Activated naive CD4-positive, alpha-beta T cell treated with anti-CD3 and anti-CD28 coated beads, Interleukin-2, amount 50 U/mL, for 72 hours (primary cell): ENCODE data around the gene NPS. TPM values are rescaled to one million over a fixed set of nuclear protein-coding genes. Genes with fewer than 3 reads are reported as not detected.

Experiments
- ATAC-seq, 2 donors: fragments of 150-1000 bp; cut with Tn5 transposase; 2 replicates each; pipeline ENCODE4 v1.10.0; 2021; ENCODE audit warnings: mild to moderate bottlenecking in 2 of 2, moderate library complexity in 2 of 2
- DNase-seq, 2 donors: peaks; one replicate each; pipeline ENCODE4 v3.0.0; 2021 to 2022; ENCODE audit warnings: low spot score in 2 of 2
- H3K27ac Mint-ChIP-seq, 2 donors: one replicate each; pipeline ENCODE4 v1.8.0; 2022; ENCODE audit warnings: mild to moderate bottlenecking in 2 of 2, mixed read lengths in 2 of 2
- H3K36me3 Mint-ChIP-seq, 2 donors: one replicate each; pipeline ENCODE4 v1.8.0; 2022; ENCODE audit warnings: mixed read lengths in 2 of 2
- H3K9me3 Mint-ChIP-seq, 2 donors: one replicate each; pipeline ENCODE4 v1.8.0; 2022; ENCODE audit warnings: mixed read lengths in 2 of 2
- total RNA-seq, 2 donors: library from RNA; stranded (reverse); gene quantifications; one replicate each; pipeline ENCODE4 v1.2.3, GENCODE V29; 2022

The NPS gene
- total RNA-seq, 2 donors from 2014 or later = not detected

DNA sequence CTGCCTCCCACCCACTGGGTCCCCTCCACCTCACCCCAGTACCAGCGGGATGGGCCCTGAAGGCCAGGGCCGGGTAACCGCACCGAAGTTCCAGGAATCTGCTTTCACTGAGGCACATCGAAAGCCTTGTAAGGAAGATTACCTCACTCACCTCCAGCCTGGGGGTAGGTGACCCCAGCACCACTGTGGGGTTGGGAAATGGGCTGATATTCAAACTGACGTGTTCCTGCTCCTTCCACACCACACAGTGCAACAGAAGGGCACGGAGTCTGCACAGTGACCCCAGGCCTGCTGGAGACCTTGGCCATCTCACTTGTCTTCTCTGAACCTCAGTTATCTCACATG lies 29.8 kb downstream of the NPS start:
- H3K36me3 Mint-ChIP-seq = no peaks in the 10 kb centered on the region
- ATAC-seq (no peak), DNase-seq (no peak)
- no peaks in the 10 kb centered on the region for H3K9me3 Mint-ChIP-seq
- H3K27ac Mint-ChIP-seq = no peak overlapping the region

DNA sequence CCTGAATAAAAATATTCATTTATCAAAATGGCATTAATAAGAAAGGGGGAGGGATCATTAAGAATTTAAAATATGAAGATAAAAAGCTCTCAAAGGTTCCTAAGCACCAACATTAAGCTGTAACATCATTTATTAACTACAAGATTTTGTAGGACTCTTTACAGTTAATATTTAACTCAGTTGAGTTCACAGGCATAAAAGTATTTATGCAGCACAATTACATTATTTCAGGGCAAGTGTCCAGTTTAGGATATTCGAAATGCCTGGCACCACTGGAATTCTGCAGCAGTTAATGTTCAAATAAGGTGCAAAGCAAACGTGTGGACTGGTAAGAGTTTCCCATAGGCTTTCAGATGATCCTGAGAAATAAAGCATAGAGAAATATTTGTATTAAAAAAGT lies 30.5 kb downstream of the NPS start:
- no peaks in the 10 kb centered on the region for H3K9me3 Mint-ChIP-seq
- no peaks in the 10 kb centered on the region for H3K36me3 Mint-ChIP-seq
- H3K27ac Mint-ChIP-seq = no peak overlapping the region
- ATAC-seq = no peak
- no peak for DNase-seq

DNA sequence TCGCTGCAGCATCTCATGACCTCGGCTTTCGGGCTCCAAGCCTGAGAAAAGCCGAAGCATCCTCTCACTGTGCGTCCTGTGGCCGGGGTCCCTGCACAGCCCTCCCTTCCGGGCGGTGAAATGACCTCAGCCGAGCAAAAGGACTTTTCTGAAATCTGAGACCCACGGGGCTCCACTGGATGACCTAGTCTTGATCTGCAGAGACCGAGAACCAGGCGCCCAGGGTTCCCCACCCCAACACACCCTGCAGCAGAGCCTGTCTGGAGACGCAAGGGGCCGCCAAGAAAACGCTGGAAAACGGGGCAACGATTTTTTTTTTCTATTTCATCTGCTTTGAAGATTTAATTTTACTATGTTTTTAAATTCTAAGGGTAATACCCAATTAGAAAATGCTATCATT lies 31.7 kb downstream of the NPS start:
- Mint-ChIP-seq H3K27ac (no peak overlapping the region), H3K36me3 (no peaks in the 10 kb centered on the region), H3K9me3 (no peaks in the 10 kb centered on the region)
- ATAC-seq (no peak), DNase-seq (no peak)

DNA sequence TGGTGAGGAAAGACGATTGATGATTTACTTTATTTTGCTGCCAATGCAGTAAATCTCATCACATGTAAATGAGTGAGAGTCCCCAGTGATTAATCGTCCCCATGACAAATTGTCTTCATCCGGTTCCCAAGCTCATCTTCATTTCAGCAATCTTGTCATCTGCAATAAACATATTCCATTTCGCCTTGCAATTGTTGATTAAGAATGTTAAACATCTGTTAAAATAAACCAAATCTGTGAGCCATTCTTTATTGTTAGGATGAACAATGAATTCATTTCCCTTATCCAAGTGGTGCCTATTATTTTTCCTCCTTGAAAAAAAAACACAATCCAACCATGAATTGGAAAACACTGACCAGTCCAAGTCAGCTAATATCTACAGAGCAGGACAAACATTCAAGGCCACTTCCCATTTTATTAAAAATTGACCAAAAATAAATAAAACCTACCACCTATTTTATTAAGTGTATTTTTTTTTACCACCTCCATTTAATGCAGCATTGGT lies 36.5 kb downstream of the NPS start:
- H3K36me3 Mint-ChIP-seq = peaks cover 0 to 5% of the 10 kb centered on the region in 2 donors
- DNase-seq = no peak
- ATAC-seq = no peak
- no peak overlapping the region for H3K27ac Mint-ChIP-seq
- H3K9me3 Mint-ChIP-seq = peaks cover 5% of the 10 kb centered on the region in 2 donors

DNA sequence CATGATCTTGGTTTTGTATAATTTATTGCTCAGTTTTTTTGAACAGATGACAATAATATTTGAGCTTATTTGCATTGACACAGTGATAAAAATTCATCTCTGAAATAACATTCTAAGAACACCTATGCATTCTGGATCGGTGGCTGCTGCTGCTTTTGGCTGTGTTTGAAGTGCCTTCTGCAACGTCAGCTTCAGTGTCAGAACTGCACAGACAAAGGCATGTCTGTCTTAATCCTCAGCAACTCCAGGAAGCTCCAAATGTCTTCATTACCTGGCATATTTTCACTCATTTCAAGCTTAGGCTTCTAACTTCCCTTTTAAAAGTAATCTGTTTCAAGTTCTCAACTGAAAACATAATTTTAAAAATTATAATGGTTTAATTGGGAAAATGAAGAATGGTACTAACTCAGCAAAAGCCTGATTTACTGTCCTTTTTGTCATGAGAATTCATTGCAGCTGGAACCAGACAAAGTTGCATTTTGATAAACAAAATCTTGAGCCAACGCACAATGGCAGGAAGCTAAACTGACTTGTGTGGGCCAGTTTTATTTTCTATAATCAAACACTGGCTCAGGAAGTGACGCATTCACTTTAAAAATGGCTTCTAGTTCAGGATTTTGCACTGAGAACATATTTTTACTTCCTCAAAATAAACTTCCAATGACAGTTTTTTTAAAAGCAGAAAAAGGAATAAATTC lies 38.7 kb downstream of the NPS start:
- H3K27ac Mint-ChIP-seq = no peak overlapping the region
- peaks cover 5 to 6% of the 10 kb centered on the region in 2 donors for H3K9me3 Mint-ChIP-seq
- ATAC-seq = no peak
- peaks cover 0 to 5% of the 10 kb centered on the region in 2 donors for H3K36me3 Mint-ChIP-seq
- DNase-seq = no peak

DNA sequence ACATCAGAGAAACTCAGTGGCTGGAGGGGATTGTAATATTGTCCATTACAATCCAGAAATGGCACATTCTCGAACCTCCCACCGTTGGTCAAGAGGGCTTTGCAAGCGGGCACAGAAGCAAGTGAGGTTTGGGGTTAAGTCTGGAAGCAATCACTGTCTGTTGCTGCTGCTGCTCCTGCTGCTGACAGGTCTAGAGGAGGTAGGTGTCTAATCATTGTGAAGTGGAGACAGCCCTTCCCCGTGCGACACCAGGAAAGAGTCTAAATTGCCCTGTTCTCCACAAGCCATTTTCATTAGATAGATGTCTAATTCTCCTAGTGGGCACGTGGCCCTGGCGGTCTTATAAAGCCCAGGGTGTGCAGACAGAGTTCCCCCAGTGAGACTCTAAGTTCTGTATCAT lies 43.5 kb downstream of the NPS start:
- peaks cover 0 to 6% of the 10 kb centered on the region in 2 donors for H3K9me3 Mint-ChIP-seq
- no peak for ATAC-seq
- H3K27ac Mint-ChIP-seq = no peak overlapping the region
- H3K36me3 Mint-ChIP-seq = no peaks in the 10 kb centered on the region
- no peak for DNase-seq

DNA sequence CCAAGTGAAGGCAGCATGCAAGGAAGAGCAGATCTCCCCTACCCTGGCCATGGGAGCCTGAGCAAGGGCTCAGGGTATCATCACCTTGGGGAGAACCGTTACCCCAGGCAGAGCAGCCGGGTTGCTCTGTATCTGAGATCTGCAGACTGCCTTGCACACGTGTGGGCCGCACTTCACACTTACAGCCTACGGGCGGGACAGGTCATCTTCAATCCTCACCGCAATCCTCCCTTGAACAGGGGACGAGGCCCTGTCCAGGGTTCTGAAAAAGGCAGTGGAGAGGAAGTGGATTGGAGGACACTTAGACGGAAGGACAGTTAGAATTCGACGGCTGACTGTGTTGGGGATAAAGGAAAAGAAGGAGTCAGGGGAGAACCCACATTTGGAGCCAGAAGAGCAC lies 51.4 kb downstream of the NPS start:
- Mint-ChIP-seq H3K27ac (no peak overlapping the region), H3K9me3 (peaks cover 0 to 4% of the 10 kb centered on the region in 2 donors), H3K36me3 (no peaks in the 10 kb centered on the region)
- ATAC-seq = no peak
- DNase-seq = no peak

Other genes with a start within 250 kb of the NPS start
- not detected for gene FOXI2, start 187.9 kb downstream of the NPS start, total RNA-seq